Activated CD8-positive, alpha-beta memory T cell treated with anti-CD3 and anti-CD28 coated beads, Interleukin-2, amount 50 U/mL, for 24 hours (primary cell): ENCODE results near the gene FAM53A.
"Not testable (repeated sequence)": the region's sequence is repeated elsewhere in the genome, so short reads cannot be mapped to it uniquely, and the experiment has no call there.

ENCODE experiments used
- DNase-seq: peaks from one replicate; pipeline ENCODE4 v3.0.0-alpha.2; 2020; ENCODE audit errors: extremely low read depth

Gene FAM53A

DNA sequence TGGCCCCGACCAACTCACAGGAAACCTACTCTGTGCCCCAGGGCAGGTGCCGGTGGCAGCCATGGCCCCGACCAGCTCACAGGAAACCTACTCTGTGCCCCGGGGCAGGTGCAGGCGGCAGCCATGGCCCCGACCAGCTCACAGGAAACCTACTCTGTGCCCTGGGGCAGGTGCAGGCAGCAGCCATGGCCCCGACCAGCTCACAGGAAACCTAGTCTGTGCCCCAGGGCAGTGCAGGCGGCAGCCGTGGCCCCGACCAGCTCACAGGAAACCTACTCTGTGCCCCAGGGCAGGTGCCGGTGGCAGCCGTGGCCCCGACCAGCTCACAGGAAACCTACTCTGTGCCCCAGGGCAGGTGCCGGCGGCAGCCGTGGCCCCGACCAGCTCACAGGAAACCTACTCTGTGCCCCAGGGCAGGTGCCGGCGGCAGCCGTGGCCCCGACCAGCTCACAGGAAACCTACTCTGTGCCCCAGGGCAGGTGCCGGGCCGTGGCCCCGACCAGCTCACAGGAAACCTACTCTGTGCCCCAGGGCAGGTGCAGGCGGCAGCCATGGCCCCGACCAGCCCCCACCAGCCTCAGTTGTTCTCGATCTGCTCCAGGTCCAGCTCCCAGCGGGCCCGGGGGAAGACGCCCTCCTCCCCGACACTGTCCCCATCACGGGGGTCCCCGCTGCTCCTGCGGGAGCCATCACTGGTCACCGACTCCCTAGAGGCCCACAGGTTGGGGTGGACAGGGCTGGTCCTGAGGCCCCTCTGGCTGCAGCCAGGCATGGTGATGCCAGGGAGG lies 43.2 kb downstream of the FAM53A start:
- not testable (repeated sequence) for DNase-seq

GRCh38 chr4:1640190-1640589 lies 43.9 kb downstream of the FAM53A start:
- no peak for DNase-seq

GRCh38 chr4:1639299-1639868 lies 44.7 kb downstream of the FAM53A start:
- no peak for DNase-seq

DNA sequence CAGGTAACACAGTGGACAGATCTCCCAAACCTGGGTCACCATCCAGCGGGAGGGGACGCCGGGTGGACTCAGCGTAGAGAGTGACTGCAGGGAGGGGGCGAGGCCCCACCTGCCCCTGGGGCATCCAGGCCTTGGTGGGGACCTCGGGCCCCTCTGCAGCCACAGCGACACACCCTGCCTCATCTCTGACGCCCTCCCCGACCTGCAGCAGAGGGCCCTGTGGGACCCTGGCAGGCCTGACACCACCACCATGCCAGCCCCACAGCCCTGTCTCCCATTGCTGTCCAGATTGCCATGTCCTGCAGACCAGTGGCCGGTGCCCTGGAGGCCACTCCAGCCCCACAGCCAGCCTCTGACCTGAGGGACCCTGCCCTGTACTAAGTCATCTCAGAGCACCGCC lies 45.2 kb downstream of the FAM53A start:
- no peak for DNase-seq

DNA sequence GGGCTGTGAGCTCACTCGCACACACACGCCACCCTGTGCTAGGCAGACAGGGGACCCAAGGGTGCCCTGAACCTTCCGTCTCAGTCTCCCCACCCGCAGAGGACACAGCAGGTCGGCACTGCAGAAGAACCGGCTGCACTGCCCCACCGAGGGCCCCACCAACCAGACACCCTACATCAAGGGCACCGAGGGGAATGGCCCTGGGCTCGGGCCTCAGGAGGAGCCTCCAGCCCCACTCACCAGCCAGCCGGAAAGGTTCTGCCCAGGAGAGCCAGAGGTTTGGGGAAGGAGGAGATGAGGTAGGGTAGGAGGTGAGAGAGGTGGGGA lies 45.9 kb downstream of the FAM53A start:
- DNase-seq: no peak

- DNase-seq: no peak
Observed at GRCh38 chr4:1637580-1638271, 46.4 kb downstream of the FAM53A start.

GRCh38 chr4:1636490-1637211 lies 47.5 kb downstream of the FAM53A start:
- DNase-seq: no peak

- DNase-seq: no peak
Observed at GRCh38 chr4:1635464-1635863, 48.6 kb downstream of the FAM53A start.

- DNase-seq: no peak
Observed at GRCh38 chr4:1633993-1634392, 50.1 kb downstream of the FAM53A start.

DNA sequence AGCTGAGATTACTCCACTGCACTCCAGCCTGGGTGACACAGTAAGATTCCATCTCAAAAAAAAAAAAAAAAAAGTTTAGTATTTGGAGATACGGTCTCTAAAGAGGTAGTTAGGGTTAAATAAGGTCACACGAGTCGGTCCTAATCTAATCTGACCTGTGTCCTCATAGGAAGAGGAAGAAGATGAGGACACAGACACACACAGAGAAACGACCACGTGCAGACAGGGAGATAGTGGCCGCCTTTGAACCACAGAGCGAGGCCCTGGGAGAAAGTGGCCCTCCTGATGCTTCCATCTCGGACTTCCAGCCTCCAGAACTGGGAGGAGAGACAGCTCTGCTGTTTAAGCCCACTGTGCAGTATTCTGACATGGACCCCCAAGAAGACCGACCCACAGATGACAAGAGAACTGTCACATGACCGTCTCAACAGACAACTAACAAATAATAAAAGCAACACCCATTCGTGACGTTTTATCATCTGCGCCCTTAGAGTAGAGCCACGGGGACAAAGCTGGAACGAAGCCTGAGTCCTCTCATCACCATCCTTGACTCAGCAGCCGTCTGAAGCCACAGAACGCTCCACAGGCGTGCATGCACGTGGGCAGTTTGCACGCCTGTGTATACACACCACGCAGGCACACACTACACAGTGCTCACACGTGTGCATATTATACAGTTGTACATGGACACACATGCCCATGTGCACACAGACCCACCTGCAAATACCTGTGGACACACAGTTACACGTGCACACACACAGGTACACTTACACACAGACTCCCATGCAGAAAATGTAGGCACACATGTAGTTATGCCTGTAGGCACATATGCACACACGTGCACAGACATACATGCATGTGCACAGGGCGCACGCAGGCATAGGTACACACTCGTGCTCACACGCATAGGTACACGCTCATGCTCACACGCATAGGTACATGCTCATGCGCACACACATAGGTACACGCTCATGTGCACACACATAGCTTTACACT lies 51.7 kb downstream of the FAM53A start:
- DNase-seq: no peak

DNA sequence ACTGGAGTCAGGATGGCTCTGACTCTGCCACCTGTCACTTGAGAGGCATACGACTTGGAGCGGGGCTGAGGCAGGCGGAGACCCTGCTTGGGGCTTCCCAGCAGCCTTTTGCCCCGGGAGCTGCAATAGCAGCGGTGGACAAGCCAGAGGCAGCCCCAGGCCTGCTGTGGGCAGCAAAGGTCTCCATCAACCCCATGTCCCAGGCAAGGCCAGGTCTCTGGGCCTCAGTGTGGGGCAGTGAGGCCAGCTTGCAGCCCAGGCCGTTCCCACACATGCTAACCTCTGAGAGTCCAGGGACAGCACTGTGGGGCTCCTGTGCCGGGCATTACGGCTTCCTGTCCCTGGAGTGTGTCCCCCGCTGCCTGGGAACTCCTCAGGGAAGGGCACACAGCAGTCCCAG lies 53.0 kb downstream of the FAM53A start:
- DNase-seq: no peak

DNA sequence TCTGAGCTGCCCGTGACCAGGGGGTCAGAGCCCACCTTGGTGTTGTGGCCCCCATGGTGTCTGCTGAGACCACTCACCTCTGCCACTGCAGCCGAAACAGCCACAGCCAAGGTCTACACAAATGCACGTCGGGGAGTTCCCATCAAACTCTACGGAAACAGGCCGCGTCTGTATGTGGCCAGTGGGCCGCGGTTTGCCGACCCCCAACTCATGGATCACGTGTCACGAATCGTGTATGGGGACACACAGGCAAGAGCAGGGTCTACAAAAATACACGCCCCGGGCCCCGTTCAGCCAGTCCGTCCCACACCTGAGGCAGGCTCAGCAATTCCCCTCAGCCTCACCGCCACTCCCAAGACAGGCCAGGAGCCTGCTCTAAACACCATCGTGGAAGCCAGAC lies 53.8 kb downstream of the FAM53A start:
- DNase-seq: no peak

- no peak for DNase-seq
Observed at GRCh38 chr4:1629699-1630083, 54.4 kb downstream of the FAM53A start.

GRCh38 chr4:1628892-1629698 lies 55.0 kb downstream of the FAM53A start:
- peak; percentile 31 for DNase-seq

DNA sequence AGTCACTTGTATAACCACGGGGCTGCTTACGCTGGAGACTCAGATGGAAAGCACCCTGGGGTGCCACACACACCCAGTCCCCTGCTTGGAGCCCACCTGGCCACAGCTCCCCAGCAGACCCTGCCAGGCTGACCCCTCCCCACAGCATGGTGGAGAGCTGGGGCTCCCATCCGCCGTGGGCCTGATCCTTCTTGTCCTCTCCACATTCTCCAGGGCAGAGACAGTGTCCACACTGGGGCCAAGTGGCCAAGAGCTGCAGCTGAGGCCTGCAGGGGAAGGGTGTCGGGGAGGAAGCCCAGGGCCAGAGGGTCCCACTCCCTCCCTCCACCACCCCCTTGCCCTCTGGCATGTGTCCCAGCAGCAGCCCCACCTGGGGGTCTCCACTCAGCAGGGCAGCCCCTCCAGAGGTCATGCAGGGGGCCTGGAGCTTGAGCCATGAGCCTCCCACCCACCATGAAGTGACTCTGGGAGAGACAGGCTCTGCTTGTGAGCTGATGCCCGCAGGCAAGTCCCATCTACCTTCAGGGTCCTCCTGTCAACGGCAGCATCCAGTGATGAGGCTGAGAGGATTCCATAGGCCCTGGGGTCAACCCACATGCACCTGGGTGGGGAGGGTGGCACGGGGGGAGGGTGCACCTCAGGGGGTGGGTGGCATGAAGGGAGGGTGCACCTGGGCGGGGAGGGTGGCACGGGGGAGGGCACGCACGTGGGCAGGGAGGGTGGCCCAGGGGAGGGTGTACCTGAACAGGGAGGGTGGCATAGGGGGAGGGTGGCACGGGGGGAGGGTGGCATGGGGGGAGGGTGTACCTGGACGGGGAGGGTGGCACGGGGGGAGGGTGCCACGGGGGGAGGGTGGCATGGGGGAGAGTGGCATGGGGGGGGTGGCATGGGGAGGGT lies 56.4 kb downstream of the FAM53A start:
- DNase-seq: no peak

DNA sequence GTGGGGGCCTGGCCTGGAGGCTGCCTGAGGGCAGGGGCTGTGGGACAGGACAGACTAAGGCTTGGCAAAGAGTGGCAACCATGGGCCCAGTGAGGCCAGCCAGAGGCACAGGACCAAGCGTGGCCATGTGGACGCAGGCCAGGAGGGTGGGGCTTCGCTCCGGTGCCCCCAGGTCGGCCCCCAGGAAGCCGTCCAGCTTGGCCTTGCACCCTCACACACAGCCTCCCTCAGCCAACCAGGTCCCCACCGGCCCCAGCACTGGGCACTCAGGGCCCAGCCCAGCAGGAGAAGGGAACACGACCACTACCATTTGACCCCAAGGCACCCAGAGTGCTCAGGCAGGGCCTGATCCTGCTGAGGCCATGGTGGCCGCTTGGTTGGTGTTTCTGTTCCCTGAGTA lies 57.2 kb downstream of the FAM53A start:
- no peak for DNase-seq

- no peak for DNase-seq
Observed at GRCh38 chr4:1626151-1626550, 58.0 kb downstream of the FAM53A start.

GRCh38 chr4:1625600-1626138 lies 58.4 kb downstream of the FAM53A start:
- DNase-seq: no peak

DNA sequence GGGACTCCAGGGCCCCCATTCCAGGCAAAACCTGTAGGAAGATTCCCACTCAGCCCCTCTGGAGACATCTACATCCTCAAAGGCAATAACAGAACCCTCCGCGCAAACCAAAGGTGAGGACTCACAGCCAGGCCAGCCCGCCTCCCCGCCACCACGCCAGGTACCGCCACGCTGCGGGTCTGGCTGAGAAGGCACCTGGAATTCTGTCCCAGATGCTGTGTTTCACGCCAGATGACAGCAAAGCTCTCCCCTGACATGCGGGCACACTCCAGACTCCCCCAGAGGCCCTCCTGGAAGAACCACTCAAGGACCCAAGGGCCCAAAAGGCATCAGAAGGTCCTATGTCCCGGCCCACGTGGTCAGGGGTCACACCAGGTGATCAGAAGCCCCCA lies 59.6 kb downstream of the FAM53A start:
- DNase-seq: no peak
